A673 (cell line): ENCODE data around the gene GAS2L3.

Source experiments
- CTCF ChIP-seq: fragments of 300-800, 200-600 bp; sonication (generic); conservative IDR thresholded peaks from 2 replicates; pipeline ENCODE4 v1.5.1; 2017; ENCODE audit warnings: low read depth, mild to moderate bottlenecking, antibody characterized with exemption, low read length, moderate library complexity, mixed read lengths
- EZH2 ChIP-seq: fragments of 200-600 bp; sonication (generic); IDR thresholded peaks from 2 replicates; pipeline ENCODE4 v1.6.1; 2017; ENCODE audit warnings: borderline replicate concordance, low read depth, mild to moderate bottlenecking, mixed read lengths, antibody characterized with exemption, low read length; ENCODE audit not compliant: poor library complexity, severe bottlenecking

GRCh38 chr12:100566887-100567637, 6.4 kb upstream of the GAS2L3 start:
- no peak for TF ChIP-seq CTCF
- no peak for TF ChIP-seq EZH2
